Heart right ventricle (tissue), 16 donors: Measurements from ENCODE around the gene C2orf42. TPM values are rescaled to one million over a fixed set of nuclear protein-coding genes. Genes with fewer than 3 reads are reported as not detected.

ENCODE experiments used
- ATAC-seq, 8 donors: fragments of 200-7000 bp; cut with Tn5 transposase; one replicate each; pipeline ENCODE4 v1.9.1; 2020; ENCODE audit warnings: mild to moderate bottlenecking in 8 of 8, moderate library complexity in 8 of 8, moderate number of reproducible peaks in 1 of 8
- DNase-seq, 2 donors: peaks; one replicate each; pipeline ENCODE4 v3.0.0-alpha.2; 2020
- H3K27ac ChIP-seq, 10 donors: fragments of 200-600 bp; sonication (generic) in 2 of 10; one replicate each; pipeline versions ENCODE4 v1.5.0 to v1.8.0; 2020 to 2022; ENCODE audit warnings: mild to moderate bottlenecking in 3 of 10
- H3K27me3 ChIP-seq, 7 donors: fragments of 200-600 bp; one replicate each; pipeline ENCODE4 v1.8.0; 2021 to 2022; ENCODE audit warnings: mild to moderate bottlenecking in 2 of 7
- H3K36me3 ChIP-seq, 9 donors: fragments of 200-600 bp; sonication (generic) in 1 of 9; one replicate each; pipeline versions ENCODE4 v1.5.0 to v1.8.0; 2020 to 2022; ENCODE audit warnings: mild to moderate bottlenecking in 2 of 9
- H3K4me1 ChIP-seq, 9 donors: fragments of 200-600 bp; sonication (generic) in 1 of 9; one replicate each; pipeline versions ENCODE4 v1.5.0 to v1.8.0; 2020 to 2022; ENCODE audit warnings: mild to moderate bottlenecking in 4 of 9
- H3K4me3 ChIP-seq, 10 donors: fragments of 200-600 bp; sonication (generic) in 2 of 10; one replicate each; pipeline versions ENCODE4 v1.5.0 to v1.8.0; 2020 to 2022; ENCODE audit warnings: mild to moderate bottlenecking in 7 of 10, moderate library complexity in 2 of 10
- H3K9me3 ChIP-seq, 11 donors: fragments of 200-600 bp in 10 of 11; sonication (generic) in 2 of 11; one replicate each; pipeline versions ENCODE4 v1.5.0 to v1.8.0; 2013 to 2022; ENCODE audit warnings: mild to moderate bottlenecking in 2 of 11, control low read depth in 1 of 11, moderate library complexity in 1 of 11
- WGBS, 2 donors: extraction: QIAGEN DNeasy Blood & Tissue Kit; methylation state at CpG; one replicate each; pipeline ENCODE4 v1.1.7; 2013; ENCODE audit warnings: inconsistent platforms in 1 of 2; 5-methylcytosine and 5-hydroxymethylcytosine counted together
- intact Hi-C, 10 donors: fragments of 100-400 bp; cut with DNase I; formaldehyde crosslinking; loops; one replicate each; pipeline versions ENCODE4 v1.11.1 to v1.14.2; 2022
- polyA plus RNA-seq, 2 donors: library from polyadenylated mRNA; stranded (reverse); fragments of 200-250 nt; gene quantifications; one replicate each; pipeline ENCODE4 v1.2.3, GENCODE V29; 2013
- total RNA-seq, 10 donors: library from RNA; stranded (reverse); fragmentation: NEBNext Ultra II Directional in 3 of 10; extraction: Animal tissue kit (Norgen Biotek cat#: 25700) in 3 of 10; gene quantifications; one replicate each; pipeline versions ENCODE4 v1.2.1 to v1.2.4, GENCODE V29; 2021 to 2023
- TF ChIP-seq, protein P1 (sequence below), 9 donors: fragments of 200-600 bp; sonication (generic) in 2 of 9; IDR thresholded peaks; one replicate each; pipeline versions ENCODE4 v1.5.0 to v1.8.0; 2021 to 2022; ENCODE audit warnings: antibody characterized with exemption in 9 of 9, mild to moderate bottlenecking in 5 of 9, moderate library complexity in 1 of 9
- donor health status: Arrhythmogenic right ventricular cardiomyopathy.
- donor health status: ischemic (EF 13 %, LVEDD 7.1; RV severe dilation, severe dysfunction).
- donor health status: healthy with polysubstance abuse.
- donor health status: DM: no; HTN: yes; CAD: no.
- donor health status: DM: no; HTN: no; CAD: no.
- donor health status: ischemic (EF 25% LVEDD 6.9; RV normal size, moderate dysfunction).
- donor health status: ischemic (EF 25% LVEDD 5.7; RV mildly dilated, moderate dysfunction).
- donor health status: healthy.
- donor health status: DM: yes; HTN: yes; CAD: no.
- donor health status: Ischemic cardiomyopathy.
- donor health status: ischemic (EF 35%, LVEDD 5.7; RV mildly dilated, moderate dysfunction).
- donor health status: nonischemic (EF 11% LVEDD 7.7; RV severe dilation, severe dysfunction).
- donor health status: DM: yes; HTN: yes; CAD: no.
- donor health status: PGD.
- donor health status: ischemic (EF 29% LVEDD 5.4; RV normal size, mild dysfunction).
- donor health status: nonischemic (EF 23%, LVEDD 6.1; RV moderate dilation, normal function).

The C2orf42 gene
- total and polyA plus RNA-seq, 12 donors, result 3.8 to 15.5 (median 8.8) TPM

- Histone ChIP-seq H3K27me3 (no peaks in the 10 kb centered on the region), H3K36me3 (no peaks in the 10 kb centered on the region), H3K4me3 (peak overlapping the region; percentile 19 to 75 (median 67)), H3K9me3 (no peaks in the 10 kb centered on the region), H3K4me1 (peaks cover 6 to 37% (median 20%) of the 10 kb centered on the region in 9 donors), H3K27ac (peak overlapping the region; percentile 93 to 100 (median 100))
- TF ChIP-seq, protein P1, sequence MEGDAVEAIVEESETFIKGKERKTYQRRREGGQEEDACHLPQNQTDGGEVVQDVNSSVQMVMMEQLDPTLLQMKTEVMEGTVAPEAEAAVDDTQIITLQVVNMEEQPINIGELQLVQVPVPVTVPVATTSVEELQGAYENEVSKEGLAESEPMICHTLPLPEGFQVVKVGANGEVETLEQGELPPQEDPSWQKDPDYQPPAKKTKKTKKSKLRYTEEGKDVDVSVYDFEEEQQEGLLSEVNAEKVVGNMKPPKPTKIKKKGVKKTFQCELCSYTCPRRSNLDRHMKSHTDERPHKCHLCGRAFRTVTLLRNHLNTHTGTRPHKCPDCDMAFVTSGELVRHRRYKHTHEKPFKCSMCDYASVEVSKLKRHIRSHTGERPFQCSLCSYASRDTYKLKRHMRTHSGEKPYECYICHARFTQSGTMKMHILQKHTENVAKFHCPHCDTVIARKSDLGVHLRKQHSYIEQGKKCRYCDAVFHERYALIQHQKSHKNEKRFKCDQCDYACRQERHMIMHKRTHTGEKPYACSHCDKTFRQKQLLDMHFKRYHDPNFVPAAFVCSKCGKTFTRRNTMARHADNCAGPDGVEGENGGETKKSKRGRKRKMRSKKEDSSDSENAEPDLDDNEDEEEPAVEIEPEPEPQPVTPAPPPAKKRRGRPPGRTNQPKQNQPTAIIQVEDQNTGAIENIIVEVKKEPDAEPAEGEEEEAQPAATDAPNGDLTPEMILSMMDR (IDR thresholded peaks at IDR 0.05), result peak; percentile 80 to 99 (median 97)
- 1% methylated on average over 48 to 50 of the region's 50 CpGs for WGBS, 2 donors
- intact Hi-C loops, result loop anchor here (1.0 to 10.0 kb wide), 13 partner anchors 18 to 230 kb away; partner anchors contain the start of genes PCBP1 (in 5 of the 10), MXD1 (in 4 of the 10) and TIA1 (in 1 of the 10)
- DNase-seq (peak; percentile 99 to 100), ATAC-seq (peak; percentile 88 to 96 (median 92))
Measured at GRCh38 chr2:70142590-70143313, 48.1 kb downstream of the C2orf42 start.

DNA sequence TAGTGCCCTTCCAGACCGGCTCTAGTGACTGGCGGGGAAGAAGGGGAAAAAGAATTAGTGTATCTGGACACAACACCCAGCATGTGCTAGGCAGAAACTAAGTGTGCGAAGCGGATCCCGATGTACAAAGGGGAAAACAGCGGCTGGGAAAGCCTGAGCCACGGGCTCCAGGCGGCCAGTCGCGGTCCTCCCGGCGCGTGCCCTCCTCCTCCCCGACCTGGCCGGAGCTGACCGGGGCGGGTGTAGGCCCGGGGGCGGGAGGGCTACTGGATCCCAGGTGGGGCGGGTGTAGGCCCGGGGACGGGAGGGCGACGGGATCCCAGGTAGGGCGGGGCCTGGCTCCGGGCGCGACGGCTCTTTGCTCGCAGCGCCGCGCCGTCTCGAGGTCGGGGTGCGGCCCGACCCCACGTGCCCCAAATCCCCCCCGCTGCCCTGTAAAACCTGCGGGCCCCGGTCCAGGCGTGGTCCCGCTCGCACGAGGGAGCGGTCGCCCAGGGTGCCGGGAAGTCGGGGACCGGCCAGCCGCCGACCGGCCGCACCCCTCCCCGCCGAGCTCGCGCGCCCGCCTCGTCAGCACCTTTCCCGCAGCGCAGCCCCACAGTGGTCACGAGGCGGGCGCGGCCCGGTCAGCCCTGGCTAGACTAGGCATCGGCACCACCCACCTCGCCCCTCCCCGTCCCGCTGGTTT is 48.8 kb downstream of the C2orf42 start:
- WGBS, 2 donors, result 0 to 1% methylated on average over 66 to 73 of the region's 73 CpGs

DNA sequence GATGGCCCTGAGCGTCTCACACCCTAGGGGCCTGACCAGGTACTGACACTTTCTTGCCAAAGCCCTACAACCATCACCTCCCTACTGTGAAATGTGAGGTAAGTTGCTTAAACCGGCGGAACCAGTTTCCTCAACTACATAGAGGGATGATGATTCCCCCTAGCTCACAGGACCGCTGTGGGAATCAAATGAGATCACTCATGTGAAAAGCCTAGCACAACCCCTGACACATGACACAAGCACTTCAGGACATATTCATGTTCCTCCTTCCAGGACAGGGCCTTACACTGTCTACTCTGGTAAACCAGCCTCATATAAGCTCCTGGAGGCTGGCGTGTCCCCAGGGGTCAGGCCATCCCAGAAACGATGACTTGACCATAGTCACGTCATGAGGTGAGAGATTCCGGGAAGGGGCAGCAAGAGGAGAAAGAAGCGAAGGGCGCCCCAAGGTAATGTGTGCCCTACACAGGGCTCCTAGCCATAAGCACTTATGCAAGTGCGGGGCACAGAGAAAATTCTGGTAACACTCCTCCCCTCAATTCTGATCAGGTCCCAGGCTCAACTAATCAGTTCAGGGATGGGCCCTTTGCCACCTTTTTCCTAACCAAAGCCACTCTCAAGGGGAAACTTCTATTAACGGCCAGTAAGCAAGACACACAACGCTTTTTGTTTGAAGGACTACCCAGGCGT is 49.5 kb downstream of the C2orf42 start:
- DNase-seq (peak in 1 of 2 donors; percentile 32), ATAC-seq (peak in 5 of 8 donors; percentile 0 to 18 (median 8))
- H3K4me1 ChIP-seq, result peaks cover 6 to 50% (median 21%) of the 10 kb centered on the region in 9 donors
- no peaks in the 10 kb centered on the region for H3K9me3 ChIP-seq
- no peaks in the 10 kb centered on the region for H3K36me3 ChIP-seq
- intact Hi-C loops, result loop anchor here in 6 of 10 donors (1.0 to 10.0 kb wide), 6 partner anchors 47 to 229 kb away; partner anchors contain the start of genes PCBP1 (in 3 of the 6) and MXD1 (in 2 of the 6)
- H3K27ac ChIP-seq, result peak overlapping the region; percentile 93 to 100 (median 100)
- H3K27me3 ChIP-seq, result no peaks in the 10 kb centered on the region
- H3K4me3 ChIP-seq, result peak overlapping the region; percentile 52 to 75 (median 67)
- TF ChIP-seq, protein P1 (IDR thresholded peaks at IDR 0.05), result peak in 4 of 9 donors; percentile 5 to 26 (median 22)
- WGBS, 2 donors, result 44 to 50% methylated on average over 14 of the region's 14 CpGs

More for the DNA sequence above, 48.8 kb downstream of the C2orf42 start:
- peaks cover 6 to 43% (median 20%) of the 10 kb centered on the region in 9 donors for H3K4me1 ChIP-seq
- ATAC-seq (peak; percentile 34 to 85 (median 61)), DNase-seq (no peak)
- H3K36me3 ChIP-seq, result no peaks in the 10 kb centered on the region
- no peaks in the 10 kb centered on the region for H3K9me3 ChIP-seq
- H3K4me3 ChIP-seq, result peak overlapping the region; percentile 52 to 75 (median 67)
- TF ChIP-seq, protein P1 (IDR thresholded peaks at IDR 0.05), result no peak
- intact Hi-C loops, result loop anchor here (1.0 to 10.0 kb wide), 15 partner anchors 18 to 230 kb away; partner anchors contain the start of genes PCBP1 (in 5 of the 10), MXD1 (in 4 of the 10) and TIA1 (in 1 of the 10)
- peak overlapping the region; percentile 93 to 100 (median 100) for H3K27ac ChIP-seq
- H3K27me3 ChIP-seq, result no peaks in the 10 kb centered on the region
